ENCODE measurements around the gene TTC1.
"Not testable (repeated sequence)": the region's sequence is repeated elsewhere in the genome, so short reads cannot be mapped to it uniquely, and the experiment has no call there.

GRCh38 chr5:160008529-160008876 is 436 bp upstream of the TTC1 start:
- not testable (repeated sequence) for TF ChIP-seq TAF1 (IDR thresholded peaks at IDR 0.05; ENCODE audit: borderline replicate concordance, low read depth, low read length); POLR2A (IDR thresholded peaks at IDR 0.05; ENCODE audit: low read depth, low read length)
